ENCODE data around the gene GPAM. TPM values are rescaled to one million over a fixed set of nuclear protein-coding genes. Genes with fewer than 3 reads are reported as not detected.

The GPAM gene
- total and polyA plus RNA-seq, 3 donors from 2014 or later: 25.1 to 37.6 (median 36.7) TPM

GRCh38 chr10:112137154-112137987 lies 46.2 kb downstream of the GPAM start:
- H3K36me3 ChIP-seq (ENCODE audit: low read depth, missing control alignments): no peaks in the 10 kb centered on the region
- TF ChIP-seq, protein P1, sequence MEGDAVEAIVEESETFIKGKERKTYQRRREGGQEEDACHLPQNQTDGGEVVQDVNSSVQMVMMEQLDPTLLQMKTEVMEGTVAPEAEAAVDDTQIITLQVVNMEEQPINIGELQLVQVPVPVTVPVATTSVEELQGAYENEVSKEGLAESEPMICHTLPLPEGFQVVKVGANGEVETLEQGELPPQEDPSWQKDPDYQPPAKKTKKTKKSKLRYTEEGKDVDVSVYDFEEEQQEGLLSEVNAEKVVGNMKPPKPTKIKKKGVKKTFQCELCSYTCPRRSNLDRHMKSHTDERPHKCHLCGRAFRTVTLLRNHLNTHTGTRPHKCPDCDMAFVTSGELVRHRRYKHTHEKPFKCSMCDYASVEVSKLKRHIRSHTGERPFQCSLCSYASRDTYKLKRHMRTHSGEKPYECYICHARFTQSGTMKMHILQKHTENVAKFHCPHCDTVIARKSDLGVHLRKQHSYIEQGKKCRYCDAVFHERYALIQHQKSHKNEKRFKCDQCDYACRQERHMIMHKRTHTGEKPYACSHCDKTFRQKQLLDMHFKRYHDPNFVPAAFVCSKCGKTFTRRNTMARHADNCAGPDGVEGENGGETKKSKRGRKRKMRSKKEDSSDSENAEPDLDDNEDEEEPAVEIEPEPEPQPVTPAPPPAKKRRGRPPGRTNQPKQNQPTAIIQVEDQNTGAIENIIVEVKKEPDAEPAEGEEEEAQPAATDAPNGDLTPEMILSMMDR (IDR thresholded peaks at IDR 0.05): peak; percentile 74 to 92 (median 79)
- no peak for TF ChIP-seq POLR2A (IDR thresholded peaks at IDR 0.05)
- no peak overlapping the region for H3K4me3 ChIP-seq
- H3K9me3 ChIP-seq: no peaks in the 10 kb centered on the region
- H3K27ac ChIP-seq: no peak overlapping the region
- H3K4me1 ChIP-seq: no peaks in the 10 kb centered on the region
- no peaks in the 10 kb centered on the region for H3K27me3 ChIP-seq
- 58 to 70% methylated on average over 12 to 13 of the region's 13 CpGs for WGBS, 2 donors
- intact Hi-C loops (cut with DNase I; ENCODE audit: low total_unique reads): no loop called here
- DNase-seq: peak; percentile 90

DNA sequence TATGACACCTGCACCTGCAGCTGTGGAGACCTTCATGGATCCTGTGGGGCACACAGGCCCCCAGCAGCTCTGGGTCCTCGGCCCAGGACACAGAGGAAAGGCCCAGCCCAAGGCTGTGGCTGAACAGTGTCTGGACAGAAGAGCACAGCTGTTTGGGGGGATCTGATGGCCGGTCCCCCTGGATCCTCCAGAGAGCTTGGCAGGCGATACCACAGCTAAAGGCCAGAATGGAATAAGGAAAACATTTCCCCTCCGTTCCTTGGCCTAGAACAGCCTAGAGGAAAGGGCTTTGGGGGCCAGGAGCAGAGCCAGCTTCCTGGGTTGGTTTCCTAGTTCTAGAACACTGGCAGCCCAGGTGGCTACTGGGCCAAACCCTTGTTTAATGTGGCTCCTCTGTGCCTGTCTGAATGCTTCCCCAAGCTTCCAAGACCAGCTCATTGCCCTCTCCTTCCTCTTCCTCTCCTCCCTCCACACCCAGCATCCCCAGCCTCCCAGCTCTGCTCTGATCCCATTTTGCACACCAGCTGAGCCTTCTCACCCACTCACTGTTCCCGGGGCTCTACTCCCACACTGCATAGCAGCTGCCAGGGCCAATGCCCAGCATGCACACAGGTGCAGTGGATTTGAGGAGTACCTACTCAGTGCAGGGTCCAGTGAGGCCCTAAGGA lies 46.9 kb downstream of the GPAM start:
- TF ChIP-seq, protein P1 (IDR thresholded peaks at IDR 0.05): no peak
- no peak for TF ChIP-seq POLR2A (IDR thresholded peaks at IDR 0.05)
- no peaks in the 10 kb centered on the region for H3K4me1 ChIP-seq
- H3K36me3 ChIP-seq (ENCODE audit: low read depth, missing control alignments): no peaks in the 10 kb centered on the region
- WGBS, 2 donors: 65 to 77% methylated on average over 4 to 5 of the region's 5 CpGs
- no peaks in the 10 kb centered on the region for H3K9me3 ChIP-seq
- no peaks in the 10 kb centered on the region for H3K27me3 ChIP-seq
- no peak overlapping the region for H3K4me3 ChIP-seq
- DNase-seq: no peak
- intact Hi-C loops (cut with DNase I; ENCODE audit: low total_unique reads): no loop called here
- no peak overlapping the region for H3K27ac ChIP-seq

DNA sequence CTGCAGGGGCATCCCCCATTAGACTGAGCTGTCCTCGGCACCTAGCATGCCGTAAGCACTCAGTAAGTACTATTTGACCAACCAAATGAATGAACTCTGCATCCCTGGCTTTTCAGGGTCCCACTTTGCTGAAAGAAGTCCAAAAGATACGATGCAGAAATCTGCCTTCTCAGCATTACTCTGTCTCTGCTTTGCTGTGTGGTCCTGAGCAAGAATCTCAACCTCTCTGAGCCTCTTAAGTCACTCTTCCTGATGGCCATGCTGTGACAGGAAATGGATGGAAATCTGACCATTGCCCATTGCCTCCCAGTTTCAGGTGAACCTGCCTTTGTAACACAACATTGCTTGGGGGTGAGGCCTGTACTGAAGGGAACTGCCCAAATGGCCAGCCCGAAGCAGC lies 48.0 kb downstream of the GPAM start:
- WGBS, 2 donors: 92 to 98% methylated on average over 4 of the region's 4 CpGs
- H3K36me3 ChIP-seq (ENCODE audit: low read depth, missing control alignments): no peaks in the 10 kb centered on the region
- intact Hi-C loops (cut with DNase I; ENCODE audit: low total_unique reads): no loop called here

DNA sequence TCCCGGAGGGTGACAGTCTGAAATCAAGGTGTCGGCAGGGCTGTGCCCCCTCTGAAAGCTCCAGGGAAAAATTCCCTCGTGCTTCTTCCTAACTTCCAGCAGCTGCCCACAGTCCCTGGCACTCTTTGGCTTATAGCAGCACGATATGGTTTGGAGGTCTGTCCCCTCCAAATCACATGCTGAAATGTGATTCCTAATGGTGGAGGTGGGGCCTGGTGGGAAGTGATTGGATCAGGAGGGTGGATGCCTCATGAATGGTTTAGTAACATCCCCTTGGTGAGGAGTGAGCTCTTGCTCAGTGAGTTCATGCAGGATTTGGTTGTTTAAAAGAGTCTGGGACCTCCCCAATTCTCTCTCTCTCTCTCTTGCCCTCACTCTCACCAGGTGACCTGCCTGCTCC lies 51.1 kb downstream of the GPAM start:
- Histone ChIP-seq H3K27ac (no peak overlapping the region), H3K4me3 (no peak overlapping the region), H3K27me3 (no peaks in the 10 kb centered on the region), H3K9me3 (no peaks in the 10 kb centered on the region), H3K36me3 (ENCODE audit: low read depth, missing control alignments) (no peaks in the 10 kb centered on the region), H3K4me1 (no peaks in the 10 kb centered on the region)
- intact Hi-C loops (cut with DNase I; ENCODE audit: low total_unique reads): no loop called here
- WGBS, 2 donors: 53 to 70% methylated on average over 3 to 4 of the region's 4 CpGs
- no peak for DNase-seq
- TF ChIP-seq, protein P1 (IDR thresholded peaks at IDR 0.05): no peak
- no peak for TF ChIP-seq POLR2A (IDR thresholded peaks at IDR 0.05)

More for the DNA sequence above, 48.0 kb downstream of the GPAM start:
- DNase-seq: no peak
- Histone ChIP-seq H3K9me3 (no peaks in the 10 kb centered on the region), H3K27me3 (no peaks in the 10 kb centered on the region), H3K27ac (no peak overlapping the region), H3K4me1 (no peaks in the 10 kb centered on the region), H3K4me3 (no peak overlapping the region)
- no peak for TF ChIP-seq POLR2A (IDR thresholded peaks at IDR 0.05)
- TF ChIP-seq, protein P1 (IDR thresholded peaks at IDR 0.05): no peak
